WTC11 (cell line): ENCODE measurements around the gene HTR1B. TPM values are rescaled to one million over a fixed set of nuclear protein-coding genes. Genes with fewer than 3 reads are reported as not detected.

Source experiments
- ATAC-seq: fragments of 200-7000 bp; cut with Tn5 transposase; 2 replicates; pipeline ENCODE4 v1.10.0; 2021; ENCODE audit warnings: mild to moderate bottlenecking, moderate library complexity
- CTCF ChIA-PET: fragments of 300-600 bp; sonication (Branson Sonifier 250); formaldehyde crosslinking; loops from one replicate; lab custom pipeline; 2021; ENCODE audit warnings: antibody characterized with exemption; lab: Charles Lee
- POLR2A ChIA-PET: fragments of 350-600 bp; sonication (Branson Sonifier 250); formaldehyde crosslinking; loops from one replicate; lab custom pipeline; 2021; ENCODE audit warnings: antibody characterized with exemption; lab: Charles Lee
- DNase-seq: peaks from one replicate; pipeline ENCODE4 v3.0.0; 2021; ENCODE audit warnings: low spot score
- H3K27ac Mint-ChIP-seq: 2 replicates; pipeline ENCODE4 v1.8.0; 2021; ENCODE audit warnings: mixed read lengths
- H3K27me3 Mint-ChIP-seq: 2 replicates; pipeline ENCODE4 v1.8.0; 2021; ENCODE audit warnings: low read depth, mild to moderate bottlenecking, moderate library complexity, mixed read lengths
- H3K36me3 Mint-ChIP-seq: 2 replicates; pipeline ENCODE4 v1.8.0; 2021; ENCODE audit warnings: mixed read lengths
- H3K4me1 Mint-ChIP-seq: 2 replicates; pipeline ENCODE4 v1.8.0; 2022; ENCODE audit warnings: mixed read lengths
- H3K4me3 Mint-ChIP-seq: 2 replicates; pipeline ENCODE4 v1.8.0; 2021; ENCODE audit warnings: mild to moderate bottlenecking, moderate library complexity, mixed read lengths
- H3K9me3 Mint-ChIP-seq: 2 replicates; pipeline ENCODE4 v1.8.0; 2021; ENCODE audit warnings: mixed read lengths
- ARID4B ChIP-seq: sonication (generic); formaldehyde crosslinking; IDR thresholded peaks from 2 replicates; pipeline ENCODE4 v1.8.0; 2023; ENCODE audit warnings: missing genetic modification reagents, mild to moderate bottlenecking, borderline replicate concordance
- ATF1 ChIP-seq: sonication (generic); formaldehyde crosslinking; IDR thresholded peaks from 2 replicates; pipeline ENCODE4 v1.8.1; 2023; ENCODE audit warnings: mild to moderate bottlenecking, moderate library complexity, missing genetic modification reagents
- CTCF ChIP-seq: fragments of 200-600 bp; IDR thresholded peaks from 2 replicates; pipeline ENCODE4 v1.8.0; 2022; ENCODE audit warnings: antibody characterized with exemption
- HMGA2 ChIP-seq: fragments of 250-450 bp; sonication (Bioruptor Pico); IDR thresholded peaks from 2 replicates; pipeline ENCODE4 v1.4.0; 2021; ENCODE audit warnings: mild to moderate bottlenecking, moderate library complexity
- KAT7 ChIP-seq: sonication (generic); formaldehyde crosslinking; IDR thresholded peaks from 2 replicates; pipeline ENCODE4 v1.8.1; 2023; ENCODE audit warnings: missing genetic modification reagents, mild to moderate bottlenecking, borderline replicate concordance
- OVOL2 ChIP-seq: fragments of 250-450 bp; sonication (Bioruptor Pico); IDR thresholded peaks from 2 replicates; pipeline ENCODE4 v1.9.0; 2021; ENCODE audit warnings: mild to moderate bottlenecking, borderline replicate concordance
- SMAD3 ChIP-seq: sonication (generic); formaldehyde crosslinking; IDR thresholded peaks from 2 replicates; pipeline ENCODE4 v1.8.0; 2022; ENCODE audit warnings: missing genetic modification reagents, mild to moderate bottlenecking, borderline replicate concordance
- ZMAT4 ChIP-seq: fragments of 250-450 bp; sonication (Bioruptor Pico); IDR thresholded peaks from 2 replicates; pipeline ENCODE4 v1.9.0; 2021; ENCODE audit warnings: mild to moderate bottlenecking
- ZNF121 ChIP-seq: sonication (generic); formaldehyde crosslinking; IDR thresholded peaks from 2 replicates; pipeline ENCODE4 v1.8.0; 2023; ENCODE audit warnings: missing genetic modification reagents
- ZNF219 ChIP-seq: sonication (generic); formaldehyde crosslinking; IDR thresholded peaks from 2 replicates; pipeline ENCODE4 v1.8.0; 2023; ENCODE audit warnings: missing genetic modification reagents, mild to moderate bottlenecking, borderline replicate concordance
- ZNF281 ChIP-seq: sonication (generic); formaldehyde crosslinking; IDR thresholded peaks from 2 replicates; pipeline ENCODE4 v1.8.0; 2023; ENCODE audit warnings: mild to moderate bottlenecking, missing genetic modification reagents
- ZNF512 ChIP-seq: sonication (generic); formaldehyde crosslinking; IDR thresholded peaks from 2 replicates; pipeline ENCODE4 v1.8.1; 2022; ENCODE audit warnings: missing genetic modification reagents, borderline replicate concordance
- ZNF532 ChIP-seq: fragments of 250-450 bp; sonication (Bioruptor Pico); IDR thresholded peaks from 2 replicates; pipeline ENCODE4 v1.9.0; 2021; ENCODE audit warnings: mild to moderate bottlenecking, borderline replicate concordance
- total RNA-seq: library from RNA; stranded (reverse); gene quantifications from 3 replicates; pipeline ENCODE4 v1.2.3, GENCODE V29; 2021

HTR1B gene
- total RNA-seq, 1 experiment from 2014 or later: 1.5 TPM

GRCh38 chr6:77445214-77445613 lies 18.1 kb downstream of the HTR1B start (continued):
- TF ChIP-seq CTCF: no peak
- TF ChIP-seq SMAD3 (CRISPR knock-in tag): no peak
- TF ChIP-seq ARID4B (CRISPR knock-in tag): no peak
- no peak for TF ChIP-seq ZNF532 (CRISPR knock-in tag)
- TF ChIP-seq ZNF512: no peak

- DNase-seq (no peak), ATAC-seq (no peak)
- Mint-ChIP-seq H3K9me3 (peaks cover 11% of the 10 kb centered on the region; the same call in 1 of the 2 replicates), H3K4me3 (no peak overlapping the region), H3K36me3 (no peaks in the 10 kb centered on the region), H3K4me1 (0 out of 2 replicates have a peak, but pooled peaks cover 3% of the 10 kb centered on the region), H3K27me3 (no peaks in the 10 kb centered on the region), H3K27ac (no peak overlapping the region)
- ChIA-PET POLR2A (no interaction called here), CTCF (no interaction called here)
- TF ChIP-seq ZNF219 (CRISPR knock-in tag) (no peak), ATF1 (no peak)
Measured at GRCh38 chr6:77440206-77440976, 22.9 kb downstream of the HTR1B start.

- CTCF ChIA-PET: interaction anchor here (1.0 kb wide), 1 partner anchor 23 kb away, joined by 4 read pairs; no protein-coding TSS in a partner anchor
- no peaks in the 10 kb centered on the region for H3K9me3 Mint-ChIP-seq
- no peak overlapping the region for H3K4me3 Mint-ChIP-seq
- peak overlapping the region; percentile 17 for H3K27ac Mint-ChIP-seq
- H3K4me1 Mint-ChIP-seq: peaks cover 12% of the 10 kb centered on the region
- no peaks in the 10 kb centered on the region for H3K27me3 Mint-ChIP-seq
- ATAC-seq (peak; percentile 76), DNase-seq (no peak)
- H3K36me3 Mint-ChIP-seq: no peaks in the 10 kb centered on the region
- TF ChIP-seq ZMAT4 (CRISPR knock-in tag) (no peak), ZNF121 (CRISPR knock-in tag) (no peak), HMGA2 (CRISPR knock-in tag) (no peak), ZNF281 (CRISPR knock-in tag) (no peak), OVOL2 (CRISPR knock-in tag) (no peak), KAT7 (CRISPR knock-in tag) (no peak)
- TF ChIP-seq, all 79 proteins: peak for 0
- POLR2A ChIA-PET: no interaction called here
Measured at GRCh38 chr6:77433888-77434287, 29.4 kb downstream of the HTR1B start.
